Measurements from ENCODE around the gene TMEM151A.

TMEM151A gene

GRCh38 chr11:66324664-66325063, 33.0 kb downstream of the TMEM151A start:
- no peak for DNase-seq

DNA sequence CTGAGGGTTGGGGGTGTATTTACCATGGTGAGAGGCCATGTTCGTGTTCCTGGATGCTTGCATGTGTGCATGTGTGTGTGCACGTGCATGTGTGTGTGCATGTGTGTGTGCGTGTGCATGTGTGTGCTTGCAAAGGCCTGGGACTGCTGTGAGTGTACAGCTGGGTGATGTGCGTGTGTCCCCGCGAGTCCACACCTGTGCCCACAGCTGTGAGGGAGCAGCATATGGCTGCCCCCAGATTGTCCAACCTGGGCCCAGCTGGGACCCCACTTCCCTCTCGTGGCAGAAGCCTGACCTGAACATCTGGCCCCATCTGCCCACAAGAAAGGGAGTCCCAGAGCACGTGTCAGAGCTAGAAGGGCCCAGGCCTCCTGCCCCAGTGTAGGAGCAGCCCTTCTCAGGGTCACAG, 33.6 kb downstream of the TMEM151A start:
- DNase-seq = no peak

GRCh38 chr11:66326261-66327111, 34.8 kb downstream of the TMEM151A start:
- DNase-seq = peak in 1 of 5 donors; percentile 63

- no peak for DNase-seq
Observed at GRCh38 chr11:66327171-66328030, 35.7 kb downstream of the TMEM151A start.

DNA sequence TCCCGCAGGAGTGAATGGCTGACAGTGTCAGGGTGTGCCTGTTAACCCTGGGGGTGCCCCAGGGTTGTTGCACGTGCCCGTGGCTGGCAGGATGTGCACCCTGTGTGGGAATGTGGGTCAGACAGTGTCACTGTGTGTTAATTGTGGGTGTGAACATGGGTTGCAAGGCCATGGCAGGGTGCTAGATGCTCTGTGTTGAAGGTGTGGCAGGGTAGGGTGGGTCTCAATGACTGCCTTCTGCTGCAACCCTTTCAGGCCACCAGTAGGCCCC, 36.3 kb downstream of the TMEM151A start:
- peak in 1 of 5 donors; percentile 40 for DNase-seq

DNA sequence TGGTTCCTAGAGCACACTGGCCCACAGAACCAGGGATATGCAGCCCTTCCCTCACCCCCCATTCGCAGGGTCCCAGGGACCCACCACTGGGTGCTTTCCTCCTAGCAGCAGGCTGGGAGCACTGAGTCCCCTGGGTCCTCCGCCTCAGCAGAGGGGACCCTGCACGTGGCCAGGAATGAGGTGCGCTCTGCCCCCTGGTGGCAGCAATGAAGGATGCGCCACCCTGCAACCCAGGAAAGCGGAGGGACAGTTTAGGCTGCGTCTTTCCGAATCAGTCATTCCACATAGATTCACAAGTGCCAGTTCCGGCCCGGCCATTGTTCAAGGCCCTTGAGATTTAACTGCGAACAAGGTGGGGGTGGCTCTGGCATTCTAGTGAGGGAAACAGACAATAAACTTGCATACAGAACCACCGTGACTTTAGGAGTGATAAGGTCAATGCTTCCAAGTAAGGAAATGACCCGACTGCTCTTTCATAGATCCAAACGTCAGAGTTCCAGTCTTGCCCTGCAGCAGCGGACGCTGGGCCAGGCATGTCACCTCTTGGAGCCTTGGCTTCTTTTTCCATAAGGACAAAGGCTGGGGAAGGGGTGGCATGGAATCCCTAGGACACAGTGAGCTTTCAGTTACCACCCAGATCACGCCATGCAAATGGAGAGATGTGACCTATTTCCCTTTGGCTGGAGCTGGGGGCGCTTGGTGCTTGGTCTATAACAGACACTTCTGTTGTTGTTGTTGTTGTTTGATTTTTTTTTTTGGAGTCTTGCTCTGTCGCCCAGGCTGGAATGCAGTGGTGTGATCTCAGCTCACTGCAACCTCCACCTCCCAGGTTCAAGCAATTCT, 36.8 kb downstream of the TMEM151A start:
- peak; percentile 51 to 79 (median 71) for DNase-seq

- no peak for DNase-seq
Observed at GRCh38 chr11:66329165-66329673, 37.5 kb downstream of the TMEM151A start.

DNA sequence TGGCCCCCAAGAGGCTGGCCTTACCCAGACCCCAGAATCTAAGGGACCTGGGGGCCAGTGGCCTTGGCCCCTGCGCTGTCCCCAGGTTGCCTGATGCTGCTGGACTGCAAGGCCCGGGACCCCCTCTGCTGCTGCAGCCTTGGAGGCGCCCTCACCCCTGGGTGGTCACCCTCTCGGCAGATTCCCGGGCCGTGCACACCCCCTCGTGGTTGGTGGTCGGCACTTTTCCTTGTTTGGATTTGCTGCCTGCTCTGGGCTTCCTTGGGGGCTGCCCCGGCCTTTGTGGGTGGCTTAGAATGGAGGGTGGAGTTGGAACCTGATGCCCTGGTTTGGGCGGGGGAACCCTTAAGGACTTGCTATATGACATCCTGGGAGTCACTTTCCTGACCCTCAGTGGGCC, 39.2 kb downstream of the TMEM151A start:
- no peak for DNase-seq

DNA sequence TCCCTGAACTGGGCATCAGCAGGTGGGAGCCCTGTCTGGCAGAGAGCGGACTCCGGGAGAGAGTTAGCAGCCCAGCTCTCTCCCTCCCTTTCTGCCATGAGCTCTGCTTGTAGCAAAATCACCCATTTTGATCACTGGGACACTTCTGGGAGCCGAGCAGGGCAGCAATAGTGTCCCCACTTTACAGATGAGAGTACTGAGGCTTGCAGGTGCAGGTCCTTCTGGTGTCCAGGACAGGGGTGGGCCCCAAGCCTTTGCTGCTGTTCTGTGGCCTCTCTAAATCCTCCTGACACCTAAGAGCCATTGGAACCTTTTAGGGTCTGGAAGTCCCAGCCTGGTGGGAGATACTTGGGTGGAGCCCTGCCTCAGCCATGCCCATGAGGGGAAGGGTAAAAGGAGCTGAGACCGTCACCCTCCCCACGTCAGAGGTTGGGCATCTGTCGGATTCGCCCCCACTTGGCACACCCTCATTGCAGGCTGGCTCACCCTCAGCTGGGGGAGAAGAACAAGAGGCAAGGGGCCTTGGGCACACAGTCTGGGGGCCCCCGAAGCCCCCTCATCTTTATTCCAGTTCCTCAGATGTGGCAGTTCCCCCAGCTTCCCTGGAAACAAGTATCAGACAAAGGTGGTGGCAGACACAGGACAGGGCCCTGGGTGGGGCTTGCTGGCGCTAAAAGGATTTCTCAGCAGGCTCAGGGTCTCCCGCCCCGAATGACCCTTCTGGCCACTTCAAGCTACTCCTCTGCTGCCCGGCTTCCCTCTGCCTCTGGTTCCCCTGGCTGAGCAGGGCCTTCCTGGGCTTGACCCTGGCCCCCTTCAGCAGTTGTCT, 40.1 kb downstream of the TMEM151A start:
- DNase-seq = no peak

- DNase-seq = no peak
Observed at GRCh38 chr11:66332371-66333219, 40.9 kb downstream of the TMEM151A start.

DNA sequence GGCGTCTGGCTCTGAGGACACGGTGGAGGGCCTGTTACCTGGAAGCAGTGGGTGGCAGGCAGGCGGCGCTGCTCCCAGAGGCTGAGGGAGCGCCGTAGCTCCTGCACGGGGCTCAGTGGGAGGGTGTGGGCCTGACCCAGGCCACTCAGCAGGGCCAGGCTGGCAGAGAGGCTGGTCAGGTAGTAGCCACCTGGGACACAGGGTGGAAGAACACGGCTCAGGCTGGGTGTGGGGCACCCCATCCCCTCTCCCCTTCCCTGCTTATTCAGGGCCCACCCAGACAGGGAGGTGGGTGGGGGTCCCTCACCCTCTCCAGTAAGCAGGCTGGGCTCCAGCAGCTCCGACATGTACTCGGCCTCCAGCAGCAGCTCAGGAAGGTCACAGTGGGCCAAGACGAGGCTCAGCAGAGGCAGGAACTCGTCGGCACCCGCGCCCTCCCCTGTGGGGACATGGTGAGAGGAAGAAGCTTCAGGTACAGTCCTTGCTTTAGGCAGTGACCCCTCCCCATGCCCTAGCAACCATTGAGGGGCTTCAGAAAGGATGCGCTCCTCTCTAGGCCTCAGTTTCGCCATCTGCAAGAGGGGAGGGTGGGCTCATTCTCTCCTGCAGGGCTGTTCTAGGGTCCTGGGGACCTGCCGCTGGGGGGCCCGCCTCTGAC, 41.7 kb downstream of the TMEM151A start:
- DNase-seq = no peak

GRCh38 chr11:66333896-66334604, 42.4 kb downstream of the TMEM151A start:
- no peak for DNase-seq

GRCh38 chr11:66334605-66335442, 43.1 kb downstream of the TMEM151A start:
- no peak for DNase-seq

DNA sequence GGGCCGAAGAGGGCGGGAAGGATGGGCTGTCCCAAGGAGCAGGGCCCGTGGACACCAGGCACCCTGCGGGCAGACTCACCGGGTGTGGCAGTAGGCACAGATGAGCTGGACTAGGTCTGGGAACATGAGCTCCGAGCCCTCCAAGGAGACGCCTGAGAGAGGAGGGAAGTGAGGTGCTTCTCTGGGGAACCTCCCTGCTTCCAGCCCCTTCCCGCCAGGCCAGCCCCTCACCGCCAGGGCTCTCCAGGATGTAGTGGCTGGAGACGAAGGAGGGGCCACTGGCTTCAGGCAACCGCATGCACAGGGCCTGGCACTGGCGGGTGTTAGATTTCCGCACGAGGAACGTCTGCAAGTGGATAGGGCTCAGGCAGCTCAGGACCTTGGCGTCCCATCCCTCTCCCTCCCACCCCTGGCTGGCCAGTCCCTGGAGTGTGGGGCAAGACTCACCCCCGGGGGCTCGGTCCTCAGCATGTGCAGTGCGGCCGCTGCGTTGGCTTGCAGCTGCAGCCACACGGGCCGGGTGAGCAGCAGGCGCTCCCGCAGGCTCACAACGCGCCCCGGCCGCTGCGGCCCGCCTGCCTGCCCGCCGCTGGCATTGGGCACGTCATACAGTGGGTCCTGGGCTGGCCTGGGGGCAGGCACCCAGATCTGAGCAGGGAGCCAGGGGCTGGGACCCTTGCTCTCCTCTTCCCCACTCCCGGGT, 44.0 kb downstream of the TMEM151A start:
- no peak for DNase-seq

GRCh38 chr11:66336234-66337102, 44.8 kb downstream of the TMEM151A start, which contains the start of gene RIN1:
RIN1 (minus strand) TSS chr11:66336434; CDS start chr11:66336402, 32 bp downstream.
- peak in 1 of 5 donors; percentile 58 for DNase-seq

DNA sequence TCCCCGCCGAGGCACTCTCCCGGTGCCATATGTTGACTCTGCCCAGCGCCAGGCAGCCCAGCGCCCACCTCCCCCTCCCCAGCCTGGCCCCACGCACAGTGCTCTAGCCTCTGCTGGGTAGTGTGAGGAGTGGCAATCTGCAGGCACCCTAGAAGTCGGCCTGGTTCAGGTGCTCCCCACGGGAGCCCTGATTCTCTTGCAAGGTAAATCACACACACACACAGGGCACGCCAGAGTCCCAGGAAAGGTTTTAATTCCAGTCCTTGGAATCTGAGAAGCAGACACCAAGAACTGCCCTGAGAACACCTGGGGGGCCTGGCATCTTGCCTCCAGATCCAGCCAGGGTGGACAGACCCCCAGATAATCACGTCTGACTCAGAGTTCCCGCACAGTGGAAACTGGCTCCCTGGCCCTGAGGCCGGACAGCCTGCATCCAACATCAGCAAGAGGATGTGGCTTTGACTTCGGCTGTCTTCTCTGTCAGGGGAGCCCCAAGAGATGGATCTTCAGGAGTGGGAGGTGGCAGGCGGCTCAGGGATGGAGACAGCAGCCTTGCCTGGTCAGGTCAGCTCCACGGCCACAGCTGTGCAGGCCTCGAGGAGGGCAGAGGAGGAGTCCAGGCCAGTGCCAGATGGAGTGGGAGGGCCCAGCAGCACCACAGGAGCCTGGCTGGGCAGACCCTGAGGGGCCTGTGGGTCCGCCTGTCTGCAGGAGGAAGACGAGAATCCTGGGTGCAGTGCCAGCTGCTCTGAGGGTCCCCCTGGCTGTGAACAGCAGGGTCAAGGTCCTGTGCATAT, 45.6 kb downstream of the TMEM151A start:
- no peak for DNase-seq
